Measurements from ENCODE around the gene TPSAB1. TPM values are rescaled to one million over a fixed set of nuclear protein-coding genes. Genes with fewer than 3 reads are reported as not detected.
A peak's percentile ranks its signal among the peaks of the same experiment; 100 is the strongest.

The TPSAB1 gene
- total RNA-seq, 1 experiment from 2014 or later, result not detected

DNA sequence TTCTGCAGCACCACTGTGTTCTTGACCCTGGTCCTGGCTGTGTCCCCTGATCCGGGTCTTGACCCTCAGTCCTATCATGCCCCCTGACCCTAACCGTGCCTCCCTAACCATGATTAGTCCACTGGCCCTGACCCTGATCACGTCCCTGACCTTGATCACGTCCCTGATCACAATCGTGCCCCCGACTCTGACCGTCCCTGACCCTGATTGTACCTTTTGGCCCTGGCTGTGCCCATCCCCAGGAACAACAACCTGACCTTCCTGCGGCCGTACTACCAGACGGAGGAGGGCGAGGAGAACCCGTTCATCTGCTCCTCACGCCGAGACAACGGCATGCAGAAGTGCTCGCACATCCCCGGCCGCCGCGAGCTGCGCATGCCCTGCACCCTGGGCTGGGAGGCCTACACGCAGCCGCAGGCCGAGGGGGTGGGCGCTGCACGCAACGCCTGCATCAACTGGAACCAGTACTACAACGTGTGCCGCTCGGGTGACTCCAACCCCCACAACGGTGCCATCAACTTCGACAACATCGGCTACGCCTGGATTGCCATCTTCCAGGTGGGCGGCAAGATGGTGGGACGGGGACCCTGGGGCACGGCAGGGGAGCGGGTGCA lies 40.4 kb upstream of the TPSAB1 start:
- H3K9me3 Mint-ChIP-seq (ENCODE audit: low read depth, unreplicated experiment), result no peaks in the 10 kb centered on the region

DNA sequence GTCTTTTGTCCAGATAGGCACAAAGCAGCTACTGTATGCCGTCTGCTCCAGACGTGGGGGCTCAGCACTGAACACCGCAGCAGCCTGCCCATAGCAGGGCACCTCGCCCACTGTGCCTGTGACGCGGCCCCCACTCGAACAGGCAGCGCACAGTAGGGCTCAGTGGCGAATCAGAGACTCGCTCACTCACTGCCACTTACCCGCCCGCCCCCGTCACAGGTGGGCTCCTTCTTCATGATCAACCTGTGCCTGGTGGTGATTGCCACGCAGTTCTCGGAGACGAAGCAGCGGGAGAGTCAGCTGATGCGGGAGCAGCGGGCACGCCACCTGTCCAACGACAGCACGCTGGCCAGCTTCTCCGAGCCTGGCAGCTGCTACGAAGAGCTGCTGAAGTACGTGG lies 39.1 kb upstream of the TPSAB1 start:
- peaks cover 88% of the 10 kb centered on the region for H3K27me3 Mint-ChIP-seq (ENCODE audit: unreplicated experiment)
- CTCF ChIA-PET, result no interaction called here
- DNase-seq, result no peak
- H3K36me3 Mint-ChIP-seq (ENCODE audit: insufficient read depth, unreplicated experiment), result no peaks in the 10 kb centered on the region
- BruUV-seq (replicated peaks), result no TSS peak
- TF ChIP-seq, protein P1, sequence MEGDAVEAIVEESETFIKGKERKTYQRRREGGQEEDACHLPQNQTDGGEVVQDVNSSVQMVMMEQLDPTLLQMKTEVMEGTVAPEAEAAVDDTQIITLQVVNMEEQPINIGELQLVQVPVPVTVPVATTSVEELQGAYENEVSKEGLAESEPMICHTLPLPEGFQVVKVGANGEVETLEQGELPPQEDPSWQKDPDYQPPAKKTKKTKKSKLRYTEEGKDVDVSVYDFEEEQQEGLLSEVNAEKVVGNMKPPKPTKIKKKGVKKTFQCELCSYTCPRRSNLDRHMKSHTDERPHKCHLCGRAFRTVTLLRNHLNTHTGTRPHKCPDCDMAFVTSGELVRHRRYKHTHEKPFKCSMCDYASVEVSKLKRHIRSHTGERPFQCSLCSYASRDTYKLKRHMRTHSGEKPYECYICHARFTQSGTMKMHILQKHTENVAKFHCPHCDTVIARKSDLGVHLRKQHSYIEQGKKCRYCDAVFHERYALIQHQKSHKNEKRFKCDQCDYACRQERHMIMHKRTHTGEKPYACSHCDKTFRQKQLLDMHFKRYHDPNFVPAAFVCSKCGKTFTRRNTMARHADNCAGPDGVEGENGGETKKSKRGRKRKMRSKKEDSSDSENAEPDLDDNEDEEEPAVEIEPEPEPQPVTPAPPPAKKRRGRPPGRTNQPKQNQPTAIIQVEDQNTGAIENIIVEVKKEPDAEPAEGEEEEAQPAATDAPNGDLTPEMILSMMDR (IDR thresholded peaks at IDR 0.05; ENCODE audit: unreplicated experiment), result no peak
- no peak overlapping the region for H3K27ac Mint-ChIP-seq (ENCODE audit: unreplicated experiment)
- H3K9me3 Mint-ChIP-seq (ENCODE audit: low read depth, unreplicated experiment), result no peaks in the 10 kb centered on the region
- H3K4me3 Mint-ChIP-seq (ENCODE audit: low read depth, unreplicated experiment), result no peak overlapping the region
- no peaks in the 10 kb centered on the region for H3K4me1 Mint-ChIP-seq (ENCODE audit: low read depth, unreplicated experiment)
- intact Hi-C loops (cut with micrococcal nuclease; ENCODE audit: unreplicated experiment), result no loop called here

More for the DNA sequence above, 40.4 kb upstream of the TPSAB1 start:
- no peaks in the 10 kb centered on the region for H3K4me1 Mint-ChIP-seq (ENCODE audit: low read depth, unreplicated experiment)
- intact Hi-C loops (cut with micrococcal nuclease; ENCODE audit: unreplicated experiment), result no loop called here
- CTCF ChIA-PET, result no interaction called here
- DNase-seq, result no peak
- TF ChIP-seq, protein P1 (IDR thresholded peaks at IDR 0.05; ENCODE audit: unreplicated experiment), result no peak
- H3K4me3 Mint-ChIP-seq (ENCODE audit: low read depth, unreplicated experiment), result no peak overlapping the region
- H3K27ac Mint-ChIP-seq (ENCODE audit: unreplicated experiment), result peak overlapping the region; percentile 3
- H3K36me3 Mint-ChIP-seq (ENCODE audit: insufficient read depth, unreplicated experiment), result no peaks in the 10 kb centered on the region
- H3K27me3 Mint-ChIP-seq (ENCODE audit: unreplicated experiment), result peaks cover 88% of the 10 kb centered on the region
- BruUV-seq (replicated peaks), result no TSS peak

DNA sequence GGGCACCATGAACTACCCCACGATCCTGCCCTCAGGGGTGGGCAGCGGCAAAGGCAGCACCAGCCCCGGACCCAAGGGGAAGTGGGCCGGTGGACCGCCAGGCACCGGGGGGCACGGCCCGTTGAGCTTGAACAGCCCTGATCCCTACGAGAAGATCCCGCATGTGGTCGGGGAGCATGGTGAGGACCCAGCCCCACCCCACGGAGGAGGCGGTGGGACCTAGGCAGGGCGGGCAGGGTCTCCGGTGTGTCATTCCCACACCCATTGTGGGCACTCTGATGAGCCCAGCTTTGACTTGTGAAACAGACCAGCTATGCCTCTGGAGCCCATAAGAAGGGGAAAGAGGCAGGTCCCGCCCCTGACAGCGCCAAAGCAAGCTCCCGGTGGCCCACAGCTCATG lies 38.2 kb upstream of the TPSAB1 start:
- TF ChIP-seq, protein P1 (IDR thresholded peaks at IDR 0.05; ENCODE audit: unreplicated experiment), result no peak
- Mint-ChIP-seq H3K4me3 (ENCODE audit: low read depth, unreplicated experiment) (no peak overlapping the region), H3K36me3 (ENCODE audit: insufficient read depth, unreplicated experiment) (no peaks in the 10 kb centered on the region), H3K27me3 (ENCODE audit: unreplicated experiment) (peaks cover 88% of the 10 kb centered on the region), H3K9me3 (ENCODE audit: low read depth, unreplicated experiment) (no peaks in the 10 kb centered on the region), H3K27ac (ENCODE audit: unreplicated experiment) (no peak overlapping the region), H3K4me1 (ENCODE audit: low read depth, unreplicated experiment) (no peaks in the 10 kb centered on the region)
- intact Hi-C loops (cut with micrococcal nuclease; ENCODE audit: unreplicated experiment), result no loop called here
- no TSS peak for BruUV-seq (replicated peaks)
- DNase-seq, result no peak
- CTCF ChIA-PET, result interaction anchor here (0.6 kb wide), 1 partner anchor 429 kb away, joined by 4 read pairs; no protein-coding TSS in a partner anchor

DNA sequence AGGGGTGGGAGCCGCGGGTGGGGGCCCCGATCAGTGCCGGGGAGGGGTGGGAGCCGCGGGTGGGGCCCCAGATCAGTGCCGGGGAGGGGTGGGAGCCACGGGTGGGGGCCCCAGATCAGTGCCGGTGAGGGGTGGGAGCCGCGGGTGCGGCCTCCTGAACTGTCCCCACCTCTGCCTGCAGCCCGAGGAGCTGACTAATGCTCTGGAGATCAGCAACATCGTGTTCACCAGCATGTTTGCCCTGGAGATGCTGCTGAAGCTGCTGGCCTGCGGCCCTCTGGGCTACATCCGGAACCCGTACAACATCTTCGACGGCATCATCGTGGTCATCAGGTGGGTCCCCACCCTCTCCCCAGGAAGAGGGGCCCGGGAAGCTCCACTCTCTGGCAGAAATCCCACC lies 35.6 kb upstream of the TPSAB1 start:
- H3K27ac Mint-ChIP-seq (ENCODE audit: unreplicated experiment), result no peak overlapping the region
- no peak overlapping the region for H3K4me3 Mint-ChIP-seq (ENCODE audit: low read depth, unreplicated experiment)
- no peaks in the 10 kb centered on the region for H3K9me3 Mint-ChIP-seq (ENCODE audit: low read depth, unreplicated experiment)
- no peaks in the 10 kb centered on the region for H3K36me3 Mint-ChIP-seq (ENCODE audit: insufficient read depth, unreplicated experiment)
- intact Hi-C loops (cut with micrococcal nuclease; ENCODE audit: unreplicated experiment), result no loop called here
- no peak for DNase-seq
- peaks cover 91% of the 10 kb centered on the region for H3K27me3 Mint-ChIP-seq (ENCODE audit: unreplicated experiment)
- BruUV-seq (replicated peaks), result no TSS peak
- CTCF ChIA-PET, result no interaction called here
- no peaks in the 10 kb centered on the region for H3K4me1 Mint-ChIP-seq (ENCODE audit: low read depth, unreplicated experiment)
- TF ChIP-seq, protein P1 (IDR thresholded peaks at IDR 0.05; ENCODE audit: unreplicated experiment), result no peak

Data from Calu3 (cell line).